NCI-H82 (cell line): Measurements from ENCODE around the gene GGTLC2.
"Not testable (repeated sequence)": the region's sequence is repeated elsewhere in the genome, so short reads cannot be mapped to it uniquely, and the experiment has no call there.

Source experiments
- DNase-seq: peaks from one replicate; lab custom pipeline; 2025; lab: John Stamatoyannopoulos, UW

Gene GGTLC2

GRCh38 chr22:22669093-22669492 is 24.7 kb downstream of the GGTLC2 start:
- no peak for DNase-seq

- no peak for DNase-seq
Observed at GRCh38 chr22:22670076-22670795, 25.8 kb downstream of the GGTLC2 start.

DNA sequence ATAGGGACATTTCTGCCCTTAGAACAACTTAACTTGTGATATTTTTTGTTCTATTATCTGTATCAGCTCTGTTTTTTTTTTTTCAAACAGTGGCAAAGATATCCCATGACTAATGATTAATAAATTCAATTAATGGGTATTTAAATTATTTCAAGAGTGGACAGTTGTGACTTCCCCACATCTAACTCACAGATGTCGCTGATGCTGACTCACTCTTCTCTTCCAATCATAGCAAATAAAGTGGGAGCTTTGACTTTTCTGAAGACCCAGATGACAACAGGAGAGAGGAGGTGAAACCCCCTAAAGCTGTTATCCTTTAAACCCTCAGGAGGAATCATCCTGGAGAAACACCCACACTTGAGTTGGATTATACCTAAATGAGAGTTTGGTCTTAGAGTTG is 27.1 kb downstream of the GGTLC2 start:
- no peak for DNase-seq

DNA sequence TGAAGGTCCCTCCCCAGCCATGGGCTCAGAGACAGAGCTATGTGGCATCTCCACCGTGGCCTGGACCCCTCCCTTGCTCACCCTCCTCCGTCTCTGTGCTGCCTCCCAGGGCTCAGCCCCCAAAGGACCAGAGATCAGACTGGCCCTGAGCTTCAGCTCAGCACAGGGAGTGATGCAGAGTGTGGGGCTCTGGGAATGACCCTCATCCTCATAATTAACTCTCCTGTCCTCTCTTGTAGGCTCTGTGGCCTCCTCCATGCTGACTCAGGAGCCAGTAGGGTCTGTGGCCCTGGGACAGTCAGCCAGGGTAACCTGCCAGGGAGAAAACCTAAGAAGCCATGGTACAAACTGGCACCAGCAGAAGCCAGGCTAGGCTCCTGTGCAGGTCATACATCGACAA is 28.7 kb downstream of the GGTLC2 start:
- no peak for DNase-seq

GRCh38 chr22:22673628-22674027 is 29.2 kb downstream of the GGTLC2 start:
- DNase-seq = no peak

DNA sequence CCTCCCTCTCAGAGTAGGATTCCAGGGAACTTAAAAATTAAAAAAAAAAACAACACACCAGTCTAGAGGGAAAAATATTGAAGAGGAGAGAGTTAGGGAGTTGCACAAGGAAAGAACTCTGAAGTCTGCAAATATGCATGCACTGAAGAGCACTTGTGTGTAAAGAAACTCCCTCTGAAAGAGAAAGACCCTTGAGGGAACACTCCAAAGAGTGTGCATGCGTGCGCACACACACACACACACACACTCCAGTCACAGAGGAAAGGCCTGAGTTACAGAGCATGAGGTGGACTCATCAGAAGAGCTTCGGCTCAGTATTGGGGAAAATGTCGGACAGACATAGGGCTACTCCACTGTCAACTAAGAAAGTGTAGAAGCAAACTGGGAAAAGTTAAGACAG is 30.1 kb downstream of the GGTLC2 start:
- no peak for DNase-seq

GRCh38 chr22:22678970-22679369 is 34.6 kb downstream of the GGTLC2 start:
- no peak for DNase-seq

GRCh38 chr22:22680396-22680795 is 36.0 kb downstream of the GGTLC2 start:
- no peak for DNase-seq

GRCh38 chr22:22681221-22681739 is 36.9 kb downstream of the GGTLC2 start:
- no peak for DNase-seq

- no peak for DNase-seq
Observed at GRCh38 chr22:22682196-22682595, 37.8 kb downstream of the GGTLC2 start.

DNA sequence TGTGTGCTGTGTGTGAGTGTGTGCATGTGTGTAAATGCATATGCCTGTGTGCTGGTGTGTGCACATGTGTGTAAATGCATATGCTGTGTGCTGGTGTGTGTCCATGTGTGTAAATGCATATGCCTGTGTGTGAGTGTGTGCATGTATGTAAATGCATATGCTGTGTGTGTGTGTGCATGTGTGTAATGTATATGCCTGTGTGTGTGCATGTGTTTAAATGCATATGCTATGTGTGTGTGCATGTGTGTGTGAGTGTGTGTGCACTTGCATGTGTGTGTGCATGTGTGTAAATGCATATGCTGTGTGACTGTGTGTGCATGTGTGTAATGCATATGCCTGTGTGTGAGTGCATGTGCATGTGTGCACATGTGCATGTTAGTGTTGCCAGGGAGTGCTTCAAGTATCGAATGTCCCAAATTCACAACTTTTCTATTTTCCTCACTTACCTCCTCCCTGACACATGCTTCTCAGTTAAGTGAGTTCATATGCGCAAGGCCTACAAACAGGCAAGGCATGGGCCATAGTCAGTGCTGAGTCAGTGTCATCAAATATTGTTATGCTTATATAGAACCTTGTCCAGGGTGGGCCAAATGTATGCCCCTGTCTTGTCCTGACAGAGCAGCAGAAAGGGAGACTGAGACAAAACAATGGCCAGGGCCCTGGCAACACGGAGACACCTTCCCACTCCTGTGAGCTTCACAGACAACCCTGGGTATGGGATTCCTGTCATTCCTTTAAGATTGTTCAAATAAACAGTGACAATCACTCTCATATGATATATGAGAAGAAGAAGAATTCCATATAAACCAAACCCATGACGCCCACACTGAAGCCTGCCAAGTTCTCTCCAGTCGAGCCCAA is 38.6 kb downstream of the GGTLC2 start:
- DNase-seq = no peak

DNA sequence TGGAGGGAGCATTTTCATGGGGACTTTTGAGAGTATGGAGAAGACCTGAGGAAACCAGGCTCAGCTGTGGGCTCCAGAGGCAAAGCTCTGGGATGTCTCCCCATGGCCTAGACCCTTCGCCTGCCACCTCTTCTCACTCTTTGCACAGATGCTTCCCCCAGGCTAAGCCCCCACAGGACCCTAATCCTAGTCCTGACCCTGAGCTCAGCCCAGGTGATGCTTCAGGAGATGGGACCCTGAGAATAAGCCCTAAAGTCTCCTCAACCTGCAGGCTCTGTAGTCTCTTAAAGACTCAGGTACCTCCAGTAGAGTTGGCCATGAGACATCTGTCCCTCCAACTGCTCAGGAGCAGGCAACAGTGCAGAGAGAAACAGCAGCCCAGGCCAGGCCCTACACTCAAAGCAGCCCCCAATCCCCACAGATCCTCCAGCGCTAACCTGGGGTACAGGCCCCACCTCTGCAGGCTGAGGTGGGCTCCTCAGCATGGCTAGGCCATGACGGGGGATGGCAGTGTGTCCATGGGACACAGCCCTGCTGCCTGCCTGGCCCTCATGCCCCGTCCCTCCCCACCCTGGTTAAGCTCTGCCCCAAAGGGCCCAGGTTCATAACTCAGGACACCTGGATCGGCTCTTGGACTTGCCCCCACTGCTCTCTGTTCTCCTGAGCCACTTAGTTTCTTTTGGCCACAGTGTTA is 39.4 kb downstream of the GGTLC2 start:
- no peak for DNase-seq

- DNase-seq = peak; percentile 38
Observed at GRCh38 chr22:22684580-22685561, 40.5 kb downstream of the GGTLC2 start.

- no peak for DNase-seq
Observed at GRCh38 chr22:22685586-22685985, 41.2 kb downstream of the GGTLC2 start.

GRCh38 chr22:22686202-22687115 is 42.0 kb downstream of the GGTLC2 start:
- DNase-seq = not testable (repeated sequence)

GRCh38 chr22:22687638-22688500 is 43.5 kb downstream of the GGTLC2 start:
- peak; percentile 59 for DNase-seq

DNA sequence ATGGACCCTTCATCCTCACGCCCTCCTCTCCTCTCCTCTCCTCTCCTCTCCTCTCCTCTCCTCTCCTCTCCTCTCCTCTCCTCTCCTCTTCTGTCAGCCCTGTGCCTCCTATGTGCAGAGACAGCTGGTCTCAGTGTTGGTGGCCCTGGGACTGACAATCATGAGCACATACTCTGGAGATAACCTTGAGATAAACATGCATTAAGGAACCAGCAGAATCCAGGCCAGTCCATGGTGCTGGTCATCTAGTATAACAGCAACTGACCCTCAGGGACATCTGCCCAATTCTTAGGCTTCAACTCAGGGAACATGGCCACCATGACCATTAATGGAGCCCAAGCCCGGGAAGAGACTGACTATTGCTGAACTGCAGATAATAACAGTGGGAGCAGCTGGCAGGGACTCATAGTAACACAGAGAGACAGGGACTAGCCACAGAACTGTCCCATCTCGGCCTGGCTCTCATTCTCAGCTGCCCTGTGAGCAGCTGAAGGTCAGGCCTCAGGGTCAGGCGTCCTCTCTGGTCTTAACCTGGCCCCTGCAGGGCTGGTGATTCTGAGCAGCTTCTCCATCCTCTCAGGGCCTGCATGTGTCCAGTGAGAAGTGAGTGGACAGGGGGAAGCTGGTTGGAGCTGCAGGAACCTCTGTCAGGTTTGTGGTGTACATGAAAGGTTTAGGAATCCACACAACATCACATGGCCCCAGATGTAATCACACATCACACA is 45.4 kb downstream of the GGTLC2 start:
- DNase-seq = no peak

DNA sequence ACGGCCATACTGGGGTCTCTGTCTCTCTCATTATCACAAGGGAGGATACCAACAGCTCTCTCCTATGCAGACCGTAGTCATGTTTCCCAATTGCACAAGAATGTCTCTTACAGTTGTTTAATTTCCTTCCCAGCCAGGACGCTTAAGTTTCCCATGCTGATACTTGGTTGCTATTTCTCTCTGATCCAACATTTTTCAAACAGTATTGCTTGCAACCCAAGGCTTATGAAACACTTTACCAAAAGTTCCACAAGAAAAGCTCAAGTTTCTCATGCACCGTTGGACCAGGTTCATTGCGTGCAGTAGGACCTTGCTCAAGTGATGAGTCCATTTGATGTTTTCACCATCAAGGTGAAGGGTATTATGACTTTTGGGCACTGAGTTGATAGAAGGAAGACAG is 46.6 kb downstream of the GGTLC2 start:
- DNase-seq = no peak
